CD4-positive, alpha-beta T cell (primary cell): ENCODE data around the gene PDXK. TPM values are rescaled to one million over a fixed set of nuclear protein-coding genes. Genes with fewer than 3 reads are reported as not detected.

Source experiments
- ATAC-seq: fragments of 200-7000 bp; cut with Tn5 transposase; one replicate; pipeline ENCODE4 v1.10.0; 2022; ENCODE audit warnings: mild to moderate bottlenecking; ENCODE audit not compliant: poor library complexity
- CTCF ChIA-PET: fragments of 350-600 bp; sonication (Branson Sonifier 250); formaldehyde crosslinking; loops from one replicate; lab custom pipeline; 2021; ENCODE audit warnings: antibody characterized with exemption, inconsistent platforms; lab: Charles Lee
- POLR2A ChIA-PET: fragments of 350-600 bp; sonication (Branson Sonifier 250); formaldehyde crosslinking; loops from one replicate; lab custom pipeline; 2021; ENCODE audit warnings: antibody characterized with exemption, inconsistent platforms; lab: Charles Lee
- DNase-seq, 14 experiments: peaks; one replicate each; pipeline ENCODE4 v3.0.0-alpha.2; 2013 to 2020; ENCODE audit warnings: mixed read lengths in 2 of 14
- H3K27ac ChIP-seq, 2 donors: one replicate each; pipeline versions ENCODE4 v1.5.1 to v1.7.0; 2013; ENCODE audit warnings: low read length in 2 of 2, low read depth in 1 of 2, mild to moderate bottlenecking in 1 of 2
- H3K27me3 ChIP-seq, 2 experiments: 1 replicate in 1 of 2; 2 replicates in 1 of 2; pipeline versions ENCODE4 v1.6.1 to v1.7.0; 2013; ENCODE audit warnings: low read length in 2 of 2, control low read depth in 1 of 2, mild to moderate bottlenecking in 1 of 2, moderate library complexity in 1 of 2; ENCODE audit not compliant: insufficient read depth in 2 of 2, control insufficient read depth in 1 of 2
- H3K36me3 ChIP-seq: one replicate; pipeline ENCODE4 v1.6.1; 2013; ENCODE audit warnings: low read length, control low read depth; ENCODE audit not compliant: insufficient read depth
- H3K4me1 ChIP-seq: one replicate; pipeline ENCODE4 v1.6.1; 2013; ENCODE audit warnings: low read length, control low read depth; ENCODE audit not compliant: insufficient read depth
- H3K4me3 ChIP-seq: one replicate; pipeline ENCODE4 v1.5.1; 2013; ENCODE audit warnings: mild to moderate bottlenecking, low read length, moderate library complexity
- H3K9me3 ChIP-seq, 2 experiments: 1 replicate in 1 of 2; 2 replicates in 1 of 2; pipeline versions ENCODE4 v1.6.1 to v1.7.0; 2013; ENCODE audit warnings: low read length in 2 of 2, mild to moderate bottlenecking in 2 of 2, control low read depth in 1 of 2, moderate library complexity in 1 of 2; ENCODE audit not compliant: control insufficient read depth in 1 of 2, insufficient read depth in 1 of 2
- H3K27ac Mint-ChIP-seq: one replicate; pipeline ENCODE4 v1.8.0; 2020; ENCODE audit warnings: mixed read lengths
- H3K27me3 Mint-ChIP-seq: one replicate; pipeline ENCODE4 v1.8.0; 2021; ENCODE audit warnings: mixed read lengths
- H3K36me3 Mint-ChIP-seq: one replicate; pipeline ENCODE4 v1.8.0; 2021; ENCODE audit warnings: low read depth, mixed read lengths
- H3K4me1 Mint-ChIP-seq: one replicate; pipeline ENCODE4 v1.8.0; 2021; ENCODE audit warnings: low read depth, mixed read lengths
- H3K4me3 Mint-ChIP-seq: one replicate; pipeline ENCODE4 v1.8.0; 2020; ENCODE audit warnings: mild to moderate bottlenecking, mixed read lengths
- H3K9me3 Mint-ChIP-seq: one replicate; pipeline ENCODE4 v1.8.0; 2020; ENCODE audit warnings: mixed read lengths
- intact Hi-C, 2 experiments: fragments of 100-400 bp; cut with DNase I in 1 of 2; cut with micrococcal nuclease in 1 of 2; formaldehyde crosslinking; loops; one replicate each; pipeline versions ENCODE4 v1.15.1 to v1.9.0; 2023 to 2025; cut with DNase I, micrococcal nuclease
- total RNA-seq, 174 experiments: library from RNA in 2 of 174; stranded (reverse) in 2 of 174; gene quantifications; one replicate each; pipeline ENCODE4 v1.2.3 and lab custom pipeline; 2021 to 2026
- TF ChIP-seq, protein P1 (sequence below): fragments of 200-600 bp; IDR thresholded peaks from one replicate; pipeline ENCODE4 v1.8.0; 2022; ENCODE audit warnings: antibody characterized with exemption, mild to moderate bottlenecking

The PDXK gene
- total RNA-seq, 2 experiments from 2014 or later = 74.8 to 77.0 TPM

- peak overlapping the region; percentile 97 for H3K27ac Mint-ChIP-seq
- peaks cover 9% of the 10 kb centered on the region for H3K36me3 Mint-ChIP-seq
- H3K27ac ChIP-seq = peak overlapping the region; percentile 43 to 72
- peaks cover 70% of the 10 kb centered on the region for H3K4me1 ChIP-seq
- peak; percentile 85 for ATAC-seq
- H3K4me1 Mint-ChIP-seq = peaks cover 65% of the 10 kb centered on the region
- H3K36me3 ChIP-seq = peaks cover 9% of the 10 kb centered on the region
- peak overlapping the region; percentile 55 for H3K4me3 ChIP-seq
- no peaks in the 10 kb centered on the region for H3K9me3 ChIP-seq
- CTCF ChIA-PET = interaction anchor here (1.0 to 1.9 kb wide), 3 partner anchors 9 to 61 kb away, joined by 3 to 7 read pairs (median 4); partner anchors contain the start of gene RRP1
- peak; percentile 40 to 94 (median 72) for DNase-seq
- POLR2A ChIA-PET = interaction anchor here (0.6 to 3.6 kb wide), 7 partner anchors 9 to 1145 kb away, joined by 3 to 31 read pairs (median 4); partner anchors contain the start of genes HSF2BP, PDXK, PTTG1IP and RRP1B
- intact Hi-C loops = loop anchor here in 1 of 2 experiments (10.0 kb wide), 1 partner anchor 236 kb away; no protein-coding TSS in a partner anchor
- H3K27me3 ChIP-seq = no peaks in the 10 kb centered on the region
- no peaks in the 10 kb centered on the region for H3K27me3 Mint-ChIP-seq
- no peaks in the 10 kb centered on the region for H3K9me3 Mint-ChIP-seq
- TF ChIP-seq, protein P1, sequence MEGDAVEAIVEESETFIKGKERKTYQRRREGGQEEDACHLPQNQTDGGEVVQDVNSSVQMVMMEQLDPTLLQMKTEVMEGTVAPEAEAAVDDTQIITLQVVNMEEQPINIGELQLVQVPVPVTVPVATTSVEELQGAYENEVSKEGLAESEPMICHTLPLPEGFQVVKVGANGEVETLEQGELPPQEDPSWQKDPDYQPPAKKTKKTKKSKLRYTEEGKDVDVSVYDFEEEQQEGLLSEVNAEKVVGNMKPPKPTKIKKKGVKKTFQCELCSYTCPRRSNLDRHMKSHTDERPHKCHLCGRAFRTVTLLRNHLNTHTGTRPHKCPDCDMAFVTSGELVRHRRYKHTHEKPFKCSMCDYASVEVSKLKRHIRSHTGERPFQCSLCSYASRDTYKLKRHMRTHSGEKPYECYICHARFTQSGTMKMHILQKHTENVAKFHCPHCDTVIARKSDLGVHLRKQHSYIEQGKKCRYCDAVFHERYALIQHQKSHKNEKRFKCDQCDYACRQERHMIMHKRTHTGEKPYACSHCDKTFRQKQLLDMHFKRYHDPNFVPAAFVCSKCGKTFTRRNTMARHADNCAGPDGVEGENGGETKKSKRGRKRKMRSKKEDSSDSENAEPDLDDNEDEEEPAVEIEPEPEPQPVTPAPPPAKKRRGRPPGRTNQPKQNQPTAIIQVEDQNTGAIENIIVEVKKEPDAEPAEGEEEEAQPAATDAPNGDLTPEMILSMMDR = peak; percentile 25
- H3K4me3 Mint-ChIP-seq = peak overlapping the region; percentile 90
Observed at GRCh38 chr21:43728467-43729390, 9.8 kb downstream of the PDXK start.

DNA sequence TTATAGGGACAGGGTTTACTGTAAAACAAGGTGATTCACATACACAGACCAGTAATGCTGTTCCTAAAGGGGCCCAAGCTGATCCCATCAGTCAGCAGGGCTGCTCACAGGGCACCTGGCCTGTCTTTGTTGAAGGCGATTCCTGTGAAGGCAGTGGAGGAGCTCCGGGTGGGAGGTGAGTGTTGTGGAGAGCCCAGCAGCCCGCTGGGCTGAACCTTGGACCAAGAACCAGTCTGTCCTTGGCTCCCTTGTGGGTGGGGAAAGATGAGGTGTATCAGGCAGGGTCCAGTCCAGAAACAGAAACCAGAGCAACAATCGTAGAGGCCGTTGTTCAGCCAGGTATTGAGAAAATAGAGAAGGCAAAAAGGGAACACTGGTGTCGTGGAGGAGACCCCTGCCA is 12.5 kb downstream of the PDXK start:
- Histone ChIP-seq H3K27ac (no peak overlapping the region), H3K4me3 (no peak overlapping the region), H3K4me1 (peaks cover 79% of the 10 kb centered on the region), H3K36me3 (no peaks in the 10 kb centered on the region), H3K27me3 (no peaks in the 10 kb centered on the region), H3K9me3 (no peaks in the 10 kb centered on the region)
- H3K9me3 Mint-ChIP-seq = no peaks in the 10 kb centered on the region
- H3K27me3 Mint-ChIP-seq = no peaks in the 10 kb centered on the region
- DNase-seq (peak in 1 of 14 experiments; percentile 21), ATAC-seq (no peak)
- peak overlapping the region; percentile 97 for H3K27ac Mint-ChIP-seq
- no peak overlapping the region for H3K4me3 Mint-ChIP-seq
- ChIA-PET CTCF (no interaction called here), POLR2A (interaction anchor here (0.6 to 2.4 kb wide), 2 partner anchors 12 to 157 kb away, joined by 3 to 10 read pairs; no protein-coding TSS in a partner anchor)
- H3K4me1 Mint-ChIP-seq = peaks cover 62% of the 10 kb centered on the region
- peaks cover 11% of the 10 kb centered on the region for H3K36me3 Mint-ChIP-seq
- intact Hi-C loops = no loop called here
- TF ChIP-seq, protein P1 = no peak

DNA sequence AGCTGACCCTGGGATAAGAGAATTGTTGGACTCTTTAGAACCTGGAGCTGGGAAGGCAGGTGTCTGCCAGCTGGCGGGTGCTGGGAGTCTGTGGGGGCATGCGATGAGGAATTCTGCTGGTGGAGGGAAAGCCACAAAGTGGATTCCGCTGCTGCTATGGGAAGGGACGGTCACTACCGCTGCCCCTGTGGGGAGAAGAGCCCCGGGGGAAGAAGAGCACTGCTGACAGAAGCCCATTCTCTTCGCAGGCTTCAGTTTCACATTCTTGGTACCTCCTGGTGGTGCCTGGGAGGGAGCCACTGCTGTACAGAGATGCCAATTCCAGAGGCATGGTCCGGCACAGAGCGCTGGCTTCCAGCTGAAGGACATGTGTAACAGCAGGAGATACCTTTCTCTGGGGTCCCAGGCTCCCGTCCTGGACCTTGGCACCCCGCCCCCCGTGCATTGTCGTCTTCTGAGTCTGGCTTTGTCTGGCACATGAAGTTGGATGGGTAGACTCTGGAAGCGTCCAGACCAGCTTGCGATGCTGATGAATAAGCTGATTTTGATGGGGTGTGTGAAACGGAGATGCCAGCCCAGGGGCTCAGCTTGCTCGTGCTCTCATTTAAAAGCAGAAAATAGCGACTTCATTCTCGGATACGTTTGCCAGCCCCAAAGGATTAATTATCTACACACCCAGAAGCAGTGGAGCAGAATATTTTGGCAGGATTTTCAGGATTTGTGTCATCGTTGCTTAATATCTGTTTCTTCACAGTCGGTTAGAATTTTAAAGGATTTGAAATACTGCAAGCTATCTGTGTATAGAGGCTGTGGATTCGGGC is 13.2 kb downstream of the PDXK start:
- Histone ChIP-seq H3K36me3 (no peaks in the 10 kb centered on the region), H3K4me1 (peaks cover 73% of the 10 kb centered on the region), H3K4me3 (no peak overlapping the region), H3K9me3 (no peaks in the 10 kb centered on the region), H3K27me3 (no peaks in the 10 kb centered on the region), H3K27ac (peak overlapping the region in 1 of 2 donors; percentile 44)
- Mint-ChIP-seq H3K27ac (peak overlapping the region; percentile 97), H3K4me1 (peaks cover 56% of the 10 kb centered on the region), H3K36me3 (peaks cover 8% of the 10 kb centered on the region), H3K4me3 (peak overlapping the region; percentile 30), H3K27me3 (no peaks in the 10 kb centered on the region), H3K9me3 (no peaks in the 10 kb centered on the region)
- TF ChIP-seq, protein P1 = no peak
- POLR2A ChIA-PET = interaction anchor here (0.6 to 2.4 kb wide), 3 partner anchors 12 to 156 kb away, joined by 3 to 10 read pairs (median 5); no protein-coding TSS in a partner anchor
- CTCF ChIA-PET = no interaction called here
- DNase-seq (peak in 1 of 14 experiments; percentile 18), ATAC-seq (no peak)
- intact Hi-C loops = loop anchor here in 1 of 2 experiments (2.0 kb wide), 1 partner anchor 13 kb away; the partner anchor contains the start of gene PDXK
